HK-2 (cell line): ENCODE data around the gene QSER1.
"Not testable (repeated sequence)": the region's sequence is repeated elsewhere in the genome, so short reads cannot be mapped to it uniquely, and the experiment has no call there.

Source experiments
- DNase-seq: peaks from one replicate; pipeline ENCODE4 v3.0.0-alpha.2; 2018; ENCODE audit not compliant: unreplicated experiment

QSER1 gene

DNA sequence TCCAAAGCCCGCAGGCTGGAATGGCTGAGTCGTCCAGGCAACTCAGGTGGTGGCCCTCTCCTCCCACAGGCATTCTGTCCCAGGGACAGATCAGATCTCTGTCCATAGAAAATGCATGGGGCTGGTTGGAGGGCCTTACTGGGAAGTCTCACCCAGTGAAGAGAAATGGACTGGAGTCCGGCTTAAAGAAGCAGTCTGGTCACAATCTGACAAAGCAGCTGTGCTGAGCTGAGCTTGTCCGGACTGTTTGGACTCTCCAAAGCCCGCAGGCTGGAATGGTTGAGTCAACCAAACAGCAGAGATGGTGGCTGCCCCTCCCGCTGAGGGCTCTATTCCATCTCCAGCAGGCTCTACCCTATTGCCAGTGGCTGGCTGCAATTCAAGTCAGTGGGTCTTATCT lies 108.7 kb downstream of the QSER1 start:
- no peak for DNase-seq

DNA sequence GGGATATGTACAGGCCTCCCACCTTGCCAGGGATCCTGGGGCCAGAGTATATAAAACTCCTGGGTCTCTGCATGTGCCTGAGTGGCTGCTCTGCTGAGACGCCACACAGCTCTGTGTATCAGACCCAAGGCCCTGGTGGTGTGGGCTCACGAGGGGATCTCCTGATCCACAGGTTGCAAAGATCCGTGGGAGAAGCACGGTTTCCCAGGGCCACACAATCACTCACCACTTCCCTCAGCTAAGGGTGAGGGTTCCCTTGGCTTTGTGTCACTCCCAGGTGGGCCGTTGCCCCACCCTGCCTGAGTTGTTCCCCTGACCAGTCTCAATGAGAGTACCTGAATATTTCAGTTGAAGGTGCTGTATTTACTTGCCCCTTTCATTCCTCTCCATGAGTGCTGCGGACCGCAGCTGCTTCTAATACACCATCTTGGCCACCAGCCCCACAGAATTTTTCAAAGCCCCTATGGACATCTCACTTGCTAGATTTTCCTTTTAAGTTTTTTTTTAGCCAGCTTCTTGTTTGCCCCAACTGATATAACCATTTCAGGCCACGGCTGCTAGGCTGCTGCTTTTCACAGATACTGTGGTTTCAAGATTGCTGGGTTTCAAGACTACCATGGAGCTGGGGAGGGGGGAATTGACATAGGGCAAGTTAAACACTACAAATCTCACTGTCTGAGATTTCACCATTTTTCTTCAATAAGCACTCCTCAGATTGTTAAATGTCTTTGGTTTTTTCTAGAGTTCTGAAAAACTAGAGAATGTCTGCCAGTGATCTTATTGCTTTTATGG lies 109.3 kb downstream of the QSER1 start:
- DNase-seq = no peak

DNA sequence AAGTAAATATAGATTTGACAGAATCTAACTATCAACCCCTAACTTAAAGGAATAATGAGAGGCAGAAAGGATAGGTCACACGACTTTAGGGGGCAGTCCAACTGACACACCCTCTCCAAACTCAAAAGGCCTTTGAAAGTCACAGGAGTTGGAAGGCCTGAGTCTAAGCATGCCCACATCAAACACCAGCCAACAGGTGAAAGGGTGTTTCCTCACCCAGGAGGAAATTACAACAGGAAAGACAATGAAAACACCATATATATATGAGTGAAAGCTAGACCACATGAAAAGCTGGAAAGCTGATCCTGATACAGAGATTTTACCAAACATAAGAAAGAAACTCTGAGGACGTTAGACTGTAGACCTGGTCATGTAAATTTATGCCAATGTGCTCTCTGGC lies 112.6 kb downstream of the QSER1 start:
- no peak for DNase-seq

DNA sequence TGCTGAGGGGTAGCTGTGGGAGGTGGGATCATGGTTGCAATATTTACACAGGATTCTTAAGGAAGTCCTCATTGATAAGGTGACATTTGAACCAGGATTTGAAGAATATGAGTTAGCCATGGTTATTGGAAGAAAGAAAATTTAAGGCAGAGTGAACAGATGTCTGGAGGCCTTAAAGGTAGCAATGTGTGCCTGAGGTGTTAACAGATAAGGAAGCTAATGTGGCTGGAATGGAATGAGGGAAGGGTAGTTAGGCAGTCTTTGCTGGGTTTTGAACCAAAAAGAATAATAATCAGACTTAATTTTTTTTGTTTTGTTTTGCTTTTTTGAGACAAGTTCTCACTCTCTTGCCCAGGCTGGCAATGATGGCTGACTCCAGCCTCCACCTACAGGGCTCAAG lies 113.4 kb downstream of the QSER1 start:
- no peak for DNase-seq

DNA sequence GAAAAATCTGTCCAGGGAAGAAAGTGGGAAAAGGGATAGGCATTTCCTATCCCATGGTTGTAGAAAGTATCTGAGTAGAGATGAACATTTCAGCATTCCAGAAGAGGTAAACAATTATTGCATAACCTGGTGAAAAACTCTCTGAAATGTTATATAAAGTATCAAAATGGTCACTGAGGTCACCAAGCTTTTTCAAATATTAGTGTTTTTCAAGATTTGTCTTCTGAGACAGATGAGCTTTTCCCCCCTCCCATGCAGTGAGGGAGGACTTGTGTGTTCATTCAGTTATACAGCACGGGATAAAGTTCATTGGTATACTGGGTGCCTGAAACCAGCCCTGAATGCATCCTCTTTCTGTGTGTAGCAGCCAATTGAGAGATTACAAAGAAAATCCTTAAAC lies 121.1 kb downstream of the QSER1 start:
- no peak for DNase-seq

DNA sequence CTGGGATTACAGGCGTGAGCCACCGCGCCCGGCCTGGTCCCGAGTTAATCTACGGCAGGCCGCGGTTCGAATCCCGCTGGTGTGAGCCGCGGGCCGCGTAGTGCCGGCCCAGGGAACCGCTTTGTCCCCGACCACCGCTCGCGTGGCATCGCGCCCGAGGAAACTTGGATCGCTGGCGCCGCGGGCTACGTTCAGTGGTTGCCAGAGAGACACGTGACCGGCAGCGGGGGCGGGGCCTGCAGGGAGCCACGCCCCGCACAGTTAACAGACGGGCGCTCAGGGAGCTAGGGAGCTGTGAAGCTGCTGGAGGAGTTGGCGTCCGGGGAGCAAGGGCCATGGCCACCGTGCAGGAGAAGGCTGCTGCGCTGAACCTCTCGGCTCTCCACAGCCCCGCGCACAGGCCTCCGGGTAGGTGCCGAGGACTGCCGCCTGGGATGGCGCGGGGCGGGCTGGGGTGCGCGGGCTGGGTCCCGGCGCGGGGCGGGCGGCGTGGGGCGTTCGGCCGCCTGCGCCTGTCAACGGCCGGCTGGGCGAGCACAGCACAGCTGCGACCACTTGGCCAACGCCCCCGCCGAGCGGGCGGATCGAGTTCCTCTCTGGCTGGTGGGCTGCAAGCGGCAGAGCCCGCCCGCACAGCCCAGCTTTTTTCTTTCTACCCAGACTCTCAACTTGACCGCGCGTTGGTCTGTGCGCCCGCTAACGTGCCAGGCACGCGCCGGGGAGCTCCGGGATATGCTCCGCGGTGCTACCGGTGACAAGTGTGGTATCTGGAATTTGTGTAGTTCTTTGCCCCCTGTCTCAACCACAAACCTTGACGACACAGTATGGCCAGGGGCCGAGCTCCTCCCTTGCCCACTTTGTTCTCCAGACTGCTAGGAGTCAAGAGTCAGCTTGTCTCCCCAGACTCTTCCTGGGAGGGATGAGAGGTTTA lies 123.3 kb downstream of the QSER1 start, which contains the start of gene DEPDC7:
TSS of gene DEPDC7 (plus strand) at position 258 of the 931 bp plus-strand sequence. CDS start at position 336, 78 bp downstream.
- peak; percentile 88 for DNase-seq

DNA sequence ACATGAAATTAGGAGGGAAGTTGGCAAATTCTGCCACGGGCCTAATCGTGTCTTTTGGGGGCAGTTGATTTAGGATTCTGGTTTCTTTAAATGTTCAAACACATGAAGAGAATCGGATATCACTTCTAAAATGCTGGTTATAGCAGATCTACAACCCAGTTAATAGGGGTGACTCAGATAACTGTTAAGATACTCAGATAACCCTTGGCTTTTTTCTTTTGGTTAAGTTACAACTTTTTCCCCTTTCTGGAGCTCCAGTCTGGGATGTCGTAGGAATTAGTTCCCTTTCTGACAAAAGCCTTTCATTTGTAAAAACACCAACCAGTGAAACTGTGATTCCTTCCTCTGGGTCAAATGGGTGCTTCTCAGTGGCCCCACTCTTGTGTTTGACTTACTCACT lies 124.0 kb downstream of the QSER1 start:
- no peak for DNase-seq

DNA sequence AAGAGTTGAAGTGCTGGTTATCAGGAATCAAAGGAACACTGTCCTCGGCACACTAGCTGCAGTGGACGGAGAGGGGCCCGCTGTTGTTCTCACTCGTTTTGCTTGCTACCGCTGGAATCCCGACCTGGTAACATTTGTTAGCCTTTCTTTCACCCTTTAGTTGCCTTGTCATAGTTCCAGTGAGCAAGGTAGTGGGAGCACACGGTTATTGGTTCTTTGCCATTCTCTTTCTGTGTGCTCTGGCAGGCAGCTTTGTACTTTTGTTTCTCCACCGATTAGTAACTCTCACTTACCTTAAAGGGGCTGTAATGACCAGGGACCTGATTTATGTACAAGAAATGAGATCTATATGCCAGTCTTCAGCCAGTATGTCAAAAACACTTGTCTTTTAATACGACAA lies 124.9 kb downstream of the QSER1 start:
- DNase-seq = no peak

DNA sequence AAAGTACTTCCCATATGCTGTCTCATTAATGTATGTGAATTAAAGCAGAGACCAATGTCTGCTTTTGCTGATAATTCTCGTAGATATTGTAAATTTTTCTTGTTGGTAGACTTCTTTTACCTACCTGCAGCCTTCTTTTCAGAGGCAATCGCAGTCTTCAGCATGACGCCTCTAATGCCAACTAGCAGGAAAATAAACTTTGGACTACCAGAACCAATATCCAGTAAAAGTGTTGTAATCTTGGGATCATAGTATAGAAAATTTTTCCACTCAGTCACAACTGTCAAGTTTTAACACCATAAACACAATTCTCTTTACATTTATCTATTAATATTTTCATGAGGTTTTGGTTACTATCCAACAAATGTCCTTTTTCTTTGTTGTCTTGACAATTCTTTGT lies 125.4 kb downstream of the QSER1 start:
- no peak for DNase-seq

DNA sequence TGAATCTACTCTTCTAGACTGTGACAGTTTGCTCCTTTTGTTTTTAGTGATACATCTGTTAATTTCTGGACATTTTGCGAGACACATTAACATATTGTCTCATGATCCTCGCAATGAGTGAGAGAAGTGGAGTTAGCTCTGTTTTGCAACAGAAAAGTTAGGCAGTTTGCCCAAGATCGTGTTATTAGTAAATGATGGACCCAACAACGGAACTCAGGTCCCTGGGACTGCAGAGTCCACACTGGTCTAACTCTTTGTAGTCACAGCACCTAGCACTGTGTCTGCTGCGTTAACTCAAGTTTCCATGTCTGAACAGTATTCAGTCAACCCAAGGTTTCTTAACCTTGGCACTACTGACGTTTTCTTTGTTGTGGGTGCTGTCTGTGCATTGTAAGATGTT lies 126.2 kb downstream of the QSER1 start:
- DNase-seq = no peak

DNA sequence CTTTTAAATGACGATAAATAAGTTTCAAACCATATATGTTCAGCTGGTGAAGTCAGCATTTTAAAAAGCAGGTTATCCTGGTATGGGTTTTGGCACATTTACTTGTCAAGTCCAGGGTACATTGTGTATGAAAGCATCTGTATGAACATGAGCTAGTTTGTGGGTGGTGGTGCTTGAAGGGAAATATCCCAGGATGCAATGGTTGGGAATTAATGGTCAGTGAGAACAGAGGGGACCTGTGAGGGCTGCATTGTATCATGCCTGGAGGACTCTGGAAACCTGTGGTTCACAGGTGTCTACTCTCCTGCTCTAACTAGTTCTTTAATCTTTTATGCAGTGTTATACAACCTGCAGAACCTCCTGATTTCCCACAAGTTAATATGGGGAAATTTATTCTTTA lies 128.9 kb downstream of the QSER1 start:
- DNase-seq = no peak

DNA sequence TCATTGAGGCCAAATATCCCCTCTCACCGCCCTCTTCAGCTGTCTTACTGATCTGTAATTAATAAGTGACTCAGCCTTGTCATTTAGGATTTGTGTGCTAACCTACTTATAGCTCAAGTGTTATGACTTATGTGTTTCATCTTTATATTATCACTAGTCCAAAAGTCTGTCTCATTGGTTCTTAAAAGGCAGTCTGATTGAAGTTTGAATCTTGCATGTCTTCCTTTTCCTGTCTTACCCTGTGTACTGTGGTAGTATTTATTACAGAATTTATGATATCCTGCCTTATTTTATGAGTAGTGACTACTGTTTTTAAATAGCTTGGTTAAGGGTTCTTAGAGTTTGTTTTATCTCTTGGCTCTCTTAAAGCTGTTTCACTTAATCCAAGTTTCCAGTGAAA lies 129.3 kb downstream of the QSER1 start:
- no peak for DNase-seq

DNA sequence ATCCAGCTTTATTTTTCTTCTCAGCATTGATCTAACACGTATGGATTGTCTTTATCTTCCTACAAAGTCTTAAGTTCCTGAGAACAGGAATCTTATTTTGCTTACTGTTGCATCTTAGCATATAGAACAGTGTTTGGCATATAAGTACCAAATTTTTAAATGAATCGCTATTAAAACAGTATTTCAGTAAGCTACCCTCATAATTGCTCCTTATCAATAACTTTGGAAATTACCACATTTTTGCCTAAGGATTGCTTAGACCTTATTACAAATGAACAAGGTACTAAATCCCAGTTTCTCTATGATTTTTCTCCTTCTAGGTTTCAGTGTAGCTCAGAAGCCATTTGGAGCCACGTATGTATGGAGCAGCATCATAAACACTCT lies 132.7 kb downstream of the QSER1 start:
- DNase-seq = no peak

DNA sequence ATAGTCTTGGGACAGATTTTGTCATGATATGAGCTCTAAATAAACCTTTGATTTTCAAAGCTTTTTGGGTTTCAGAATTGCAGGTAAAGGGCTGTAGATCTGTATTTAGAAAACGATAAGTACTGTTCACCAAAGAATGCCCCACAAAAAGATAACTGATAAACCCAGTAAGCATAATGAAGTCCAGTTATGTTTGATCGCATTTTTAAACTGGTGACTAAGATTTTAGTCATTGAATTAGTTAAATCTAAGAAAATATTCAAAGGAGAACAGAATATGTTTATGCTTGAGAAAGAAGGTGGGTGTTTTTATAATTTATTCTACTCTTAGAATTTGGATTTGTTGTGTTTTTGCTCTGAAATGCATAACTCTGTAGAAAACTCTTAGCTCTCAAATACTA lies 134.6 kb downstream of the QSER1 start:
- no peak for DNase-seq

DNA sequence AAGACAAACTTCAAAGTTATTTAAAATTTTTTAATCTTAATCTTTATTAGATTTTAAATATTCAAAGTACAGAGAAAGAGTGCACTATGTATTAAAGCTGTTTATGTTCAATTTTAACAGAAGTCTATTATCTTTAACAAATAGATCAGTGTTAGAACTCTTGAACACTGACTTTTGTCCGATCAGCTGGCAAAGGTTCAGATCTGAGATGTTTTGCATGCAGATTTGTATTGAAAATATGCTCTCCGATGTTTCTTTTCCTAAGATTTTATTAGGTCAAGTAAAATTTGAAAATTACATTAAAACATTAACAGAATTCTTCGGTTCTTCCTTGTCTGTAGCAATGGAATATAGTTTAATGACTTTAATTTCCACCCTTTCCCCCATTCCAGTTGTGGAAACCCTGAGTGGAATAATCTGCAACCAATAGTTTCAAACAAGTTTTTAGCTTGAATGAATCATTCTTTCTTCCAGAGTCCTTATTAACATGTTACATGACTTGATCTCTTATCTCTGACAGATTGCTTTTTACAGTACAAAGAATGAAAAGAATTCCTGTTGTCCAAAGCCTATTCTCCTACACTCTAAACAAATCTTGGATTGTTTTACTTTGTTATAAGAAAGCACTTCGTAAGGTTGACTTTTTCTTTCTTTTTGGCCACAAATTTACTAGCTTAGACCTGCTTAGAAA lies 135.4 kb downstream of the QSER1 start:
- no peak for DNase-seq

DNA sequence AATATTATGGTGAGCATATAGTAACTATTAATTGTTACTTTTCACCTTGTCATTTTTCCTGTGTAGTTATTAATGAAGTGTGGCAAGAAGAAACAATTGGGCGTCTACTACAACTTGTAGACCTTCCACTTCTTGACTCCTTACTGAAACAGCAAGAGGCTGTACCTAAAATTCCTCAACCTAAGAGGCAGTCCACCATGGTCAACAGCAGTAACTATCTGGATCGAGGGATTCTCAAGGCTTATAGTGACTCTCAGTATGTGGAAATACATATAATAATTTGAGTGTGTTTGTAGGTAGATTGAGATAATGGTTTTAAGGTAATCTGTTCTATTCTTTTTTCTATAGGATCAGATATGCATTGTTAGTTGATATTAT lies 135.9 kb downstream of the QSER1 start:
- no peak for DNase-seq

DNA sequence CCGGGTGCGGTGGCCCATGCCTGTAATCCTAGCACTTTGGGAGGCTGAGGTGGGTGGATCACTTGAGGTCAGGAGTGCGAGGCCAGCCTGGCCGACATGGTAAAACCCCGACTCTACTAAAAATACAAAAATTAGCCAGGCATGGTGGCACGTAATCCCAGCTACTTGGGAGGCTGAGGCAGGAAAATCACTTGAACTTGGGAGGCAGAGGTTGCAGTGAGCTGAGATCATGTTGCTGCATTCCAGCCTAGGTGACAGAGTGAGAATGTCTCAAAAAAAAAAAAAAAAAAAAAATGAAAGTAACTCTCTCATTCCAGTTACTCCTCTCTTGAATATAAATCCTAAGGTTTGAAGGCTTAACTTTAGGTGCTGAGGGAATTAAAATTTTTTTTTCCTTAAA lies 136.6 kb downstream of the QSER1 start:
- DNase-seq = not testable (repeated sequence)
